Naive thymus-derived CD4-positive, alpha-beta T cell (primary cell): ENCODE measurements around the gene TSPAN9. TPM values are rescaled to one million over a fixed set of nuclear protein-coding genes. Genes with fewer than 3 reads are reported as not detected.
"Not testable (repeated sequence)": the region's sequence is repeated elsewhere in the genome, so short reads cannot be mapped to it uniquely, and the experiment has no call there.

Source experiments
- ATAC-seq: fragments of 150-1000 bp; cut with Tn5 transposase; 2 replicates; pipeline ENCODE4 v1.10.0; 2021; ENCODE audit warnings: mild to moderate bottlenecking, moderate library complexity
- CTCF ChIA-PET: fragments of 350-600 bp; sonication (Branson Sonifier 250); formaldehyde crosslinking; loops from one replicate; lab custom pipeline; 2021; ENCODE audit warnings: antibody characterized with exemption; lab: Charles Lee
- POLR2A ChIA-PET: fragments of 350-600 bp; sonication (Branson Sonifier 250); formaldehyde crosslinking; loops from one replicate; lab custom pipeline; 2021; ENCODE audit warnings: antibody characterized with exemption, inconsistent platforms; lab: Charles Lee
- DNase-seq, 9 donors: peaks; one replicate each; pipeline versions ENCODE4 v3.0.0 to v3.0.0-alpha.2; 2020 to 2022; ENCODE audit warnings: mixed read lengths in 1 of 9
- H3K27ac ChIP-seq: one replicate; pipeline ENCODE4 v1.7.0; 2013; ENCODE audit warnings: mild to moderate bottlenecking, low read depth, low read length, moderate library complexity
- H3K27me3 ChIP-seq, 2 donors: one replicate each; pipeline ENCODE4 v1.7.0; 2013; ENCODE audit warnings: low read length in 2 of 2, mild to moderate bottlenecking in 2 of 2, moderate library complexity in 2 of 2; ENCODE audit not compliant: control insufficient read depth in 2 of 2, insufficient read depth in 2 of 2
- H3K36me3 ChIP-seq, 3 experiments: 1 replicate in 2 of 3; 2 replicates in 1 of 3; pipeline ENCODE4 v1.7.0; 2013; ENCODE audit warnings: low read length in 3 of 3, mild to moderate bottlenecking in 3 of 3, moderate library complexity in 1 of 3; ENCODE audit not compliant: insufficient read depth in 3 of 3, control insufficient read depth in 2 of 3
- H3K4me1 ChIP-seq, 2 donors: one replicate each; pipeline ENCODE4 v1.7.0; 2013; ENCODE audit warnings: low read length in 2 of 2, mild to moderate bottlenecking in 2 of 2, moderate library complexity in 1 of 2; ENCODE audit not compliant: control insufficient read depth in 2 of 2, insufficient read depth in 2 of 2
- H3K4me3 ChIP-seq: 2 replicates; pipeline ENCODE4 v1.7.0; 2013; ENCODE audit warnings: mild to moderate bottlenecking, low read length
- H3K9me3 ChIP-seq, 3 experiments: 1 replicate in 2 of 3; 2 replicates in 1 of 3; pipeline ENCODE4 v1.7.0; 2013; ENCODE audit warnings: low read length in 3 of 3; ENCODE audit not compliant: control insufficient read depth in 2 of 3
- H3K27ac Mint-ChIP-seq, 9 donors: one replicate each; pipeline ENCODE4 v1.8.0; 2020 to 2022; ENCODE audit warnings: mixed read lengths in 9 of 9, mild to moderate bottlenecking in 8 of 9, moderate library complexity in 5 of 9, inconsistent platforms in 2 of 9
- H3K27me3 Mint-ChIP-seq, 5 donors: one replicate each; pipeline ENCODE4 v1.8.0; 2021 to 2022; ENCODE audit warnings: mixed read lengths in 5 of 5, mild to moderate bottlenecking in 1 of 5
- H3K36me3 Mint-ChIP-seq, 5 donors: one replicate each; pipeline ENCODE4 v1.8.0; 2020 to 2022; ENCODE audit warnings: mixed read lengths in 5 of 5, mild to moderate bottlenecking in 3 of 5, inconsistent platforms in 1 of 5
- H3K4me1 Mint-ChIP-seq, 7 donors: one replicate each; pipeline ENCODE4 v1.8.0; 2020 to 2022; ENCODE audit warnings: mixed read lengths in 7 of 7, mild to moderate bottlenecking in 3 of 7, inconsistent platforms in 1 of 7
- H3K4me3 Mint-ChIP-seq, 10 donors: one replicate each; pipeline ENCODE4 v1.8.0; 2020 to 2022; ENCODE audit warnings: mild to moderate bottlenecking in 10 of 10, mixed read lengths in 10 of 10, moderate library complexity in 6 of 10, inconsistent platforms in 2 of 10
- H3K9me3 Mint-ChIP-seq, 11 donors: one replicate each; pipeline ENCODE4 v1.8.0; 2020 to 2022; ENCODE audit warnings: mixed read lengths in 11 of 11, mild to moderate bottlenecking in 4 of 11, inconsistent platforms in 1 of 11, moderate library complexity in 1 of 11
- intact Hi-C, 2 donors: fragments of 100-400 bp; cut with micrococcal nuclease; formaldehyde crosslinking; loops; one replicate each; pipeline ENCODE4 v1.15.1; 2023
- polyA plus RNA-seq, 2 donors: library from polyadenylated mRNA; unstranded; fragments of 300-500 nt; fragmentation: Illumina TruSeq; gene quantifications; one replicate each; pipeline ENCODE4 v1.2.3, GENCODE V29; 2021
- total RNA-seq, 6 experiments: library from RNA in 5 of 6; stranded (reverse) in 5 of 6; gene quantifications; 1 replicate in 5 of 6; 2 replicates in 1 of 6; pipeline ENCODE4 v1.2.3 and lab custom pipeline; 2021 to 2026

The TSPAN9 gene
- total and polyA plus RNA-seq, 7 experiments from 2014 or later = 0.20 to 1.8 (median 1.1) TPM; not detected in 1

DNA sequence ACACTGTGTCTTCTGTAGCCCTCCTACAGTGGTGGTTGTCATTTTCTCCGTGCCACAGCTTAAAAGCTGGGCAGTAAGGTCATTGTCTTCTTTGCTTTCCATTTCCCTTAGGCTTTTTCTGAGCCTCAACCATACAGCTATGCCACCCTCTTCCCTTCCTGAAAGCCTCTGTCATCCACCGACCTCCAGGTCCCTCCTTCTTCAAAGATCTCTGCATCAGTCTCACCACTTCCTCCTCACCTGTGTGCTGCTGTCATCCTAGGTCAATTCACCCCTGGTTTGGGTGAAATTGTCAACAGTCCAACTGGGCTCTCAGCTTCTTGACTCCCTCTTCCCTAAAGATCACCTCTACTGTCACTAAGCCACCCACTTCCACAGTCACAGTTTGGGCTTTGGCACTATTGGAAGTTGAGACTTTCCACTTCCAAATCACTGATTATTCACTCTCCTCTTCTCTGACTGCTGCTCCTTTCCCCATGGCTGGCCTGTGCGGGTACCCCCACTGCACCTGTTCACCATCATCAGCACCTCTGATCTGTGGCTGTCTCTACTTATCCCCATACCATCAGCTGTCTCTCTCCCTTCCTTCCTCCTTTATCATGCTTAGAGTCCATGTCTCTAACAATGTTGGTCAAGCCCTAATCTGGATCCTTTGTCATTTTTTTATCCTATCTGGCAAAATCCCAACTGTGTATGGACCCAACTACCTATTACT, 15.5 kb upstream of the TSPAN9 start:
- Mint-ChIP-seq H3K36me3 (peaks cover 0 to 9% (median 4%) of the 10 kb centered on the region in 5 donors), H3K4me1 (peaks cover 0 to 6% (median 0%) of the 10 kb centered on the region in 7 donors), H3K9me3 (peaks cover 0 to 22% (median 9%) of the 10 kb centered on the region in 11 donors), H3K27ac (no peak overlapping the region), H3K27me3 (peaks cover 19 to 33% (median 30%) of the 10 kb centered on the region in 5 donors), H3K4me3 (no peak overlapping the region)
- ChIA-PET CTCF (interaction anchor here (1.0 kb wide), 1 partner anchor 11 kb away, joined by 3 read pairs; no protein-coding TSS in a partner anchor), POLR2A (no interaction called here)
- Histone ChIP-seq H3K27me3 (no peaks in the 10 kb centered on the region), H3K4me3 (no peak overlapping the region), H3K9me3 (peaks cover 0 to 8% (median 0%) of the 10 kb centered on the region in 3 experiments), H3K27ac (no peak overlapping the region), H3K4me1 (no peaks in the 10 kb centered on the region), H3K36me3 (no peaks in the 10 kb centered on the region)
- DNase-seq (no peak), ATAC-seq (no peak)
- intact Hi-C loops = no loop called here

DNA sequence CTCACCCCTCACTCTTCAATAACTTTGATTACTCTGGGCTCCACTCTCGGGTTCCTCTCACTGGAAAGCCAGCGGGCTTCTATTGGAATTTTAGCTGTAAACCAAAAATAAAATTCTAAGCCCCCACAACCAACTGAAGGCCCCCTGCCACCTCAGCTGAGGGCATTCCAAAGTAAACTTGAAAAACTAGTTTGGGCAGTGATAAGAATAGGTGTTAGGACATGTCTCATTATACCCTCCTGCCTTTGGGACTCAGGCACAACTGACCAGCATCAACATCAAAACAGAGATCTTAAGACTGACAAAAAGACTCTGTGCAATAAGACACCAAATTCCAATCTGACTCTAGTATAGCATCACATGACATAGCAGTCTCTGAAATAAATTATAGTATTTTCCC, 11.9 kb upstream of the TSPAN9 start:
- POLR2A ChIA-PET = no interaction called here
- no peak overlapping the region for H3K27ac Mint-ChIP-seq
- intact Hi-C loops = no loop called here
- H3K4me3 Mint-ChIP-seq = no peak overlapping the region
- H3K4me1 Mint-ChIP-seq = peaks cover 0 to 6% (median 0%) of the 10 kb centered on the region in 7 donors
- Histone ChIP-seq H3K9me3 (peaks cover 0 to 8% (median 0%) of the 10 kb centered on the region in 3 experiments), H3K4me1 (no peaks in the 10 kb centered on the region), H3K27me3 (no peaks in the 10 kb centered on the region), H3K4me3 (no peak overlapping the region), H3K36me3 (no peaks in the 10 kb centered on the region), H3K27ac (no peak overlapping the region)
- peaks cover 19 to 42% (median 35%) of the 10 kb centered on the region in 5 donors for H3K27me3 Mint-ChIP-seq
- ATAC-seq (no peak), DNase-seq (no peak)
- peaks cover 0 to 22% (median 9%) of the 10 kb centered on the region in 11 donors for H3K9me3 Mint-ChIP-seq
- CTCF ChIA-PET = no interaction called here
- H3K36me3 Mint-ChIP-seq = peaks cover 0 to 9% (median 4%) of the 10 kb centered on the region in 5 donors

DNA sequence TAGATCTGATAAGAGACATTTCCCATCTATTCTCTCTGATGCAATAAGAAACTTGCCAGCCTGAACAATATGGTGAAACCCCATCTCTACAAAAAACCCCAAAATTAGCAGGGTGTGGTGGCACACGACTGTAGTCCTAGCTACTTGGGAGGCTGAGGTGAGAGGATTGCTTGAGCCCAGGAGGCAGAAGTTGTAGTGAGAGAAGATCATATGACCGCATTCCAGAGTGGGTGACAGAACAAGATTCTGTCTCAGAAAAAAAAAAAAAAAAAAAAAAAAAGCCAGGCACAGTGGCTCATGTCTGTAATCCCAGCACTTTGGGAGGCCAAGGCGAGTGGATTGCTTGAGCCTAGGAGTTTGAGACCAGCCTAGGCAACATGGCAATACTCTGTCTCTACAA, 11.3 kb upstream of the TSPAN9 start:
- H3K4me1 ChIP-seq, H3K4me3 Mint-ChIP-seq, H3K9me3 ChIP-seq, CTCF ChIA-PET, intact Hi-C loops, H3K27me3 ChIP-seq, POLR2A ChIA-PET, H3K36me3 ChIP-seq, H3K36me3 Mint-ChIP-seq, DNase-seq, ATAC-seq, H3K4me3 ChIP-seq, H3K4me1 Mint-ChIP-seq, H3K27ac ChIP-seq, H3K27ac Mint-ChIP-seq: not testable (repeated sequence)
- H3K9me3 Mint-ChIP-seq = peaks cover 0 to 22% (median 9%) of the 10 kb centered on the region in 11 donors
- peaks cover 15 to 40% (median 31%) of the 10 kb centered on the region in 5 donors for H3K27me3 Mint-ChIP-seq

DNA sequence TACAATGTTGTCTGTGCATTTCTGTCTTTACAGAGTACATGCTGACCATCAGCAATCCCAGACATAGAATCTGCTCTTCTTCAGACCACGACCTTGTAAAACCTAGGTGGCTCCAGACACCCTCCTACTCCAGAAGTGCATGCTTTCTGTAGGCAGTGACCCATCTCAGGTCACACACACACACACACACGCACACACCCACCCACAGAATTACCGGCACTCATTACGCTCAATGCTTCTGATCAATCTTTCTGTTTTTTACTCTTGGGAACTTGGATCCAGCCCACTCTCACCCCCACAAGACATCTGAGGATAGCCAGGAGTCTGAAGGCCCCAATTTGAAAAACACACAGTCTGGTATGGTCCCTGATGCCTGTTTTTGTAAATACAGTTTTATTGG, 7.5 kb upstream of the TSPAN9 start:
- DNase-seq (no peak), ATAC-seq (no peak)
- Histone ChIP-seq H3K36me3 (no peaks in the 10 kb centered on the region), H3K9me3 (no peaks in the 10 kb centered on the region), H3K27ac (no peak overlapping the region), H3K4me3 (no peak overlapping the region), H3K4me1 (no peaks in the 10 kb centered on the region), H3K27me3 (no peaks in the 10 kb centered on the region)
- Mint-ChIP-seq H3K4me1 (peaks cover 0 to 10% (median 5%) of the 10 kb centered on the region in 7 donors), H3K27ac (no peak overlapping the region), H3K9me3 (peaks cover 0 to 8% (median 0%) of the 10 kb centered on the region in 11 donors), H3K27me3 (peaks cover 4 to 26% (median 5%) of the 10 kb centered on the region in 5 donors), H3K36me3 (no peaks in the 10 kb centered on the region), H3K4me3 (no peak overlapping the region)
- intact Hi-C loops = loop anchor here in 1 of 2 donors (10.0 kb wide), 1 partner anchor 735 kb away; no protein-coding TSS in a partner anchor
- ChIA-PET POLR2A (no interaction called here), CTCF (no interaction called here)

DNA sequence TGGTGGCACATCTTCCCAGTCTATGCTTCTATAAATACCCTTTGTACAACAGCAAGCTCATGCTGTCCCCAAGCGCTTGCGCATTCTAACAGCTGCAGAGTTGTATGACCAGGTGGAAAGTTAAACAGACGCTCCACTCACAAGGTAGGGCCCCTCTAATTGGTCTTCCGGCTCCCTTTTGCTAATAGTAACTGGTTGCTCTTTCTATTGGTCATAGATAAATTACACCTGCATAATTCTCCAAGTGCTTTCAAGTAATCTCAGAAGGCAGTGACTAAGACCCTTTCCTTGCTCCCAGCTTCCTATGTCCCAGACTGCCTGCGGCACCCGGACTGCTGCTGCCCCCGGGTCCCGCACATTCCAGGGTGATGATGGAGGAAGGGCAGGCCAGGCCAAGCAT, 6.1 kb upstream of the TSPAN9 start:
- Mint-ChIP-seq H3K4me3 (no peak overlapping the region), H3K27ac (no peak overlapping the region), H3K4me1 (peaks cover 0 to 13% (median 5%) of the 10 kb centered on the region in 7 donors), H3K27me3 (peaks cover 4 to 29% (median 9%) of the 10 kb centered on the region in 5 donors), H3K36me3 (no peaks in the 10 kb centered on the region), H3K9me3 (peaks cover 0 to 2% (median 0%) of the 10 kb centered on the region in 11 donors)
- H3K36me3 ChIP-seq = no peaks in the 10 kb centered on the region
- ChIA-PET CTCF (interaction anchor here (1.2 kb wide), 1 partner anchor 13 kb away, joined by 3 read pairs; no protein-coding TSS in a partner anchor), POLR2A (no interaction called here)
- no peak for DNase-seq
- H3K4me1 ChIP-seq = no peaks in the 10 kb centered on the region
- no peak overlapping the region for H3K4me3 ChIP-seq
- intact Hi-C loops = loop anchor here in 1 of 2 donors (10.0 kb wide), 1 partner anchor 734 kb away; no protein-coding TSS in a partner anchor
- no peak for ATAC-seq
- H3K9me3 ChIP-seq = no peaks in the 10 kb centered on the region
- H3K27me3 ChIP-seq = peaks cover 0 to 4% of the 10 kb centered on the region in 2 donors
- H3K27ac ChIP-seq = no peak overlapping the region

DNA sequence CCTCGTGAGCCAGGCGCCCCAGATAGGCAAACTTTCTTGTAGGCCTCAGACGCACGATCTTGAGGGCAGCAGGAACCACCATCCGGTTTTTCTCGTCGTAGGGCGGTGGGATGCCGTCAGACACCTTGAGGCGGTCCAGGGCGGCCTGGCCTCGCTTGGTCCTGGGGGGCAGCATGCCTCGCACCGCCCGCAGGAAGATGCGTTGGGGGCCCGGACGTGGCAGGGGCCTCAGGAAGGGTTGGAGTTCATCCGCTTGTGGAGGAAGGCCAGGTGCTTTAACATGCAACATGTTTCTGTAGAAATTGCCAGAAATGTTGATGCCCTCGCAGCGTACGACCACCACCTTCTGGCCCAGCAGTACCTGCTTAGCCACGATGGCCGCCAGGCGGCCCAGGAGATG, 5.5 kb upstream of the TSPAN9 start:
- H3K9me3 ChIP-seq = no peaks in the 10 kb centered on the region
- Mint-ChIP-seq H3K4me1 (peaks cover 0 to 15% (median 5%) of the 10 kb centered on the region in 7 donors), H3K9me3 (no peaks in the 10 kb centered on the region), H3K4me3 (no peak overlapping the region), H3K36me3 (no peaks in the 10 kb centered on the region), H3K27ac (no peak overlapping the region), H3K27me3 (peaks cover 4 to 27% (median 9%) of the 10 kb centered on the region in 5 donors)
- intact Hi-C loops = loop anchor here in 1 of 2 donors (2.0 to 10.0 kb wide), 2 partner anchors 63 to 733 kb away; no protein-coding TSS in a partner anchor
- no peaks in the 10 kb centered on the region for H3K4me1 ChIP-seq
- no peaks in the 10 kb centered on the region for H3K36me3 ChIP-seq
- ATAC-seq (no peak), DNase-seq (no peak)
- ChIA-PET CTCF (no interaction called here), POLR2A (no interaction called here)
- peaks cover 0 to 4% of the 10 kb centered on the region in 2 donors for H3K27me3 ChIP-seq
- H3K27ac ChIP-seq = no peak overlapping the region
- no peak overlapping the region for H3K4me3 ChIP-seq
